Lung (tissue), 12 donors: ENCODE measurements around the gene METAP2. TPM values are rescaled to one million over a fixed set of nuclear protein-coding genes. Genes with fewer than 3 reads are reported as not detected.

Experiments
- ATAC-seq: fragments of 200-7000 bp; cut with Tn5 transposase; one replicate; pipeline ENCODE4 v1.9.1; 2020; ENCODE audit warnings: moderate number of reproducible peaks; ENCODE audit not compliant: insufficient read depth, low FRiP score
- DNase-seq, 3 donors: peaks; one replicate each; pipeline ENCODE4 v3.0.0-alpha.2; 2013 to 2017
- H3K27ac ChIP-seq, 2 donors: one replicate each; pipeline ENCODE4 v1.5.1; 2013; ENCODE audit warnings: mild to moderate bottlenecking in 2 of 2, moderate library complexity in 2 of 2, control low read depth in 1 of 2, inconsistent platforms in 1 of 2, low read depth in 1 of 2, low read length in 1 of 2
- H3K27me3 ChIP-seq, 3 donors: one replicate each; pipeline ENCODE4 v1.5.1; 2013; ENCODE audit warnings: low read length in 2 of 3; ENCODE audit not compliant: control insufficient read depth in 3 of 3, insufficient read depth in 3 of 3
- H3K36me3 ChIP-seq, 4 donors: one replicate each; pipeline ENCODE4 v1.5.1; 2013; ENCODE audit warnings: low read length in 4 of 4, mild to moderate bottlenecking in 1 of 4, moderate library complexity in 1 of 4; ENCODE audit not compliant: control insufficient read depth in 4 of 4, insufficient read depth in 4 of 4
- H3K4me1 ChIP-seq, 5 donors: one replicate each; pipeline ENCODE4 v1.5.1; 2013; ENCODE audit warnings: low read length in 5 of 5, mild to moderate bottlenecking in 2 of 5, moderate library complexity in 1 of 5; ENCODE audit not compliant: control insufficient read depth in 5 of 5, insufficient read depth in 5 of 5
- H3K4me3 ChIP-seq: one replicate; pipeline ENCODE4 v1.5.1; 2013; ENCODE audit warnings: mild to moderate bottlenecking, control low read depth, moderate library complexity
- H3K9ac ChIP-seq, 2 donors: one replicate each; pipeline ENCODE4 v1.5.1; 2013; ENCODE audit warnings: low read length in 2 of 2, control low read depth in 1 of 2; ENCODE audit not compliant: insufficient read depth in 1 of 2
- H3K9me3 ChIP-seq, 4 donors: one replicate each; pipeline ENCODE4 v1.5.1; 2013; ENCODE audit warnings: low read length in 3 of 4, mild to moderate bottlenecking in 1 of 4, moderate library complexity in 1 of 4; ENCODE audit not compliant: control insufficient read depth in 4 of 4, insufficient read depth in 3 of 4
- CTCF ChIP-seq: IDR thresholded peaks from 2 replicates; pipeline ENCODE4 v1.5.1; 2012; ENCODE audit warnings: mild to moderate bottlenecking; ENCODE audit errors: control extremely low read depth, extremely low read depth
- WGBS, 2 donors: extraction: QIAGEN DNeasy Blood & Tissue Kit; methylation state at CpG; one replicate each; pipeline ENCODE4 v1.1.7; 2013; 5-methylcytosine and 5-hydroxymethylcytosine counted together
- polyA plus RNA-seq, 2 donors: library from polyadenylated mRNA; stranded (reverse); fragments of 200-250 nt; gene quantifications; one replicate each; pipeline ENCODE4 v1.2.1, GENCODE V29; 2013
- total RNA-seq, 2 donors: library from RNA; depleted of rRNA in 1 of 2; stranded (reverse); fragments of >200 nt in 1 of 2; gene quantifications; one replicate each; pipeline ENCODE4 v1.2.1, GENCODE V29; 2014 to 2021
- donor health status: control.
- donor health status: control.
- donor health status: Bipolar disorder and iron deficiency.
- donor health status: healthy.
- donor health status: DM: yes; HTN: yes; CAD: no.

The METAP2 gene
- total and polyA plus RNA-seq, 4 donors = 49.1 to 60.4 (median 51.4) TPM

GRCh38 chr12:95545731-95546490 is 72.0 kb downstream of the METAP2 start:
- Histone ChIP-seq H3K9ac (no peak overlapping the region), H3K27me3 (peaks cover 0 to 49% (median 34%) of the 10 kb centered on the region in 3 donors), H3K36me3 (no peaks in the 10 kb centered on the region), H3K27ac (no peak overlapping the region), H3K4me1 (peaks cover 0 to 6% (median 2%) of the 10 kb centered on the region in 5 donors), H3K9me3 (peaks cover 0 to 5% (median 2%) of the 10 kb centered on the region in 4 donors), H3K4me3 (no peak overlapping the region)
- WGBS, 2 donors = 64 to 67% methylated on average over 8 of the region's 8 CpGs
- DNase-seq (peak in 2 of 3 donors; percentile 19 to 35), ATAC-seq (no peak)
- no peak for TF ChIP-seq CTCF

GRCh38 chr12:95546491-95546813 is 72.5 kb downstream of the METAP2 start:
- no peak overlapping the region for H3K27ac ChIP-seq
- no peak overlapping the region for H3K9ac ChIP-seq
- ATAC-seq (no peak), DNase-seq (no peak)
- TF ChIP-seq CTCF = no peak
- H3K4me3 ChIP-seq = no peak overlapping the region
- peaks cover 0 to 5% (median 2%) of the 10 kb centered on the region in 4 donors for H3K9me3 ChIP-seq
- H3K4me1 ChIP-seq = peaks cover 0 to 6% (median 2%) of the 10 kb centered on the region in 5 donors
- no peaks in the 10 kb centered on the region for H3K36me3 ChIP-seq
- H3K27me3 ChIP-seq = peaks cover 0 to 54% (median 39%) of the 10 kb centered on the region in 3 donors
- 56 to 64% methylated on average over 9 of the region's 9 CpGs for WGBS, 2 donors

GRCh38 chr12:95547522-95548055 is 73.6 kb downstream of the METAP2 start:
- H3K9ac ChIP-seq = peak overlapping the region in 1 of 2 donors; percentile 28
- peaks cover 0 to 6% (median 2%) of the 10 kb centered on the region in 5 donors for H3K4me1 ChIP-seq
- WGBS, 2 donors = 24 to 35% methylated on average over 9 of the region's 9 CpGs
- H3K4me3 ChIP-seq = peak overlapping the region; percentile 92
- no peak for TF ChIP-seq CTCF
- no peaks in the 10 kb centered on the region for H3K36me3 ChIP-seq
- no peak for ATAC-seq
- H3K9me3 ChIP-seq = peaks cover 0 to 5% (median 2%) of the 10 kb centered on the region in 4 donors
- H3K27ac ChIP-seq = peak overlapping the region in 1 of 2 donors; percentile 95
- H3K27me3 ChIP-seq = peaks cover 0 to 62% (median 49%) of the 10 kb centered on the region in 3 donors
- peak; percentile 18 to 45 (median 34) for DNase-seq
